AG20443 (cell line): ENCODE measurements around the gene F11R.
"Not testable (repeated sequence)": the region's sequence is repeated elsewhere in the genome, so short reads cannot be mapped to it uniquely, and the experiment has no call there.

Experiments used
- DNase-seq: peaks from one replicate; pipeline ENCODE4 v3.0.0; 2012; ENCODE audit warnings: low spot score, mixed read lengths

The F11R gene

GRCh38 chr1:161020509-161021164 lies at the start of gene F11R:
Gene F11R (minus strand): TSS chr1:161021152. CDS start chr1:161021073, 79 bp downstream.
- DNase-seq = peak; percentile 29

DNA sequence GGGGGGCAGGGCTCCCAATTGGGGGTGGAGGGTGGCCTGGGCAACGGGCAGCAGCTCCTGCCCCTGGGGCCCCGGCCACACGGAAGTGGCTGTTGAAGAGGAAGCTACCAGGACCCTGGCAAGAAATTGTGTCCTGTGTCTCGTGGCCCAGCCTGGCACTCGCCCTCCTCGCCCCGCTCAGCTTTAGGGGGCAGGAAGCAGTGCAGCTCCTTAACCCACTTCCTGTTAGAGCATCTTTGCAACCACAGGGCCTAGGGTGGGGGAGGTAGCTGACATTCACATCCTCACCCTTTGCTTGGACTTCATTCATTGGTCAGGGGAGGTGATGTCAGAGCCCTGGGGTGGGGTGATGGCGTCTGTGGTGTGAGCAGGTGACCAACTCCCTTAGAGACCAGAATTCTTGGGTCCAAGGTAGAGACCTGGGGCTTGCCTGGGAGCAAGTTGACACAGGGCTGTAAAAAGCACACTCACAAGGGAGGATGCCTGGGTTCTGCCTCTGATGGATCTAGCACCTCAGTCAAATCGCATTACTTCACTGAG lies 48.8 kb upstream of the F11R start, which contains the start of gene ARHGAP30:
Gene ARHGAP30, minus strand, starts transcription at position 161 of the 540 bp plus-strand sequence. CDS start 267 bp downstream, outside the sequence.
- no peak for DNase-seq

GRCh38 chr1:161069241-161069640 lies 48.3 kb upstream of the F11R start:
- DNase-seq = no peak

- peak; percentile 57 for DNase-seq
Measured at GRCh38 chr1:161068306-161069234, 47.6 kb upstream of the F11R start.

DNA sequence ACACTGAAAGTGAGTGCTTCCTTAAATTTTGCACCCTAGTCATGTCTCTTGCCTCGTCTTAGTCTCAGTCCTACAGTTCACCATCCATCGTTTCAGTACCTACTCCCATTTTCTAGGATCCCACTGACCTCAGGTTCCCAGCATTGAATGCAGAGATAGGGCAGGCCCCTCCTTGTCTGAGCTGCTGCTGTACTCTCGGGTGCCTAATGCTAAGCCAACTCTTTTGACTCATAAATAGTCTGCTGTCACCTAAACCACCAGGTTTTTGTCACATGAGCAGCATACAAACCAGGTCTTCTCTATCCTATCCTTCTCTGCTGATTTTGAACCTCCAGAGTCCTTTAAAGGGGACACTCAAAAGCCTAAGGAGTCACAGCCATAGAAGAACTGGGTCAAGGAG lies 45.7 kb upstream of the F11R start:
- no peak for DNase-seq

DNA sequence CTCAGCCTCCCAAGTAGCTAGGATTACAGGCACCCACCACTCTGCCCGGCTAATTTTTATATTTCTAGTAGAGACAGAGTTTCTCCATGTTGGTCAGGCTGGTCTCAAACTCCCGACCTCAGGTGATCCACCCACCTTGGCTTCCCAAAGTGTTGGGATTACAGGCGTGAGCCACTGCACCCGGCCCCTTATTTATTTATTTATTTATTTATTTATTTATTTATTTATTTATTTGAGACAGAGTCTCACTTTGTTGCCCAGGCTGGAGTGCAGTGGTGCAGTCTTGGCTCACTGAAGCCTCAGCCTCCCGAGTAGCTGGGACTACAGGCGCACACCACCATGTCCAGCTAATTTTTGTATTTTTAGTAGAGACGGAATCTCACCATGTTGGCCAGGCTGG lies 44.7 kb upstream of the F11R start:
- DNase-seq = not testable (repeated sequence)

GRCh38 chr1:161063936-161064335 lies 43.0 kb upstream of the F11R start:
- not testable (repeated sequence) for DNase-seq

GRCh38 chr1:161061419-161061818 lies 40.5 kb upstream of the F11R start:
- no peak for DNase-seq

GRCh38 chr1:161059293-161059692 lies 38.3 kb upstream of the F11R start:
- no peak for DNase-seq

DNA sequence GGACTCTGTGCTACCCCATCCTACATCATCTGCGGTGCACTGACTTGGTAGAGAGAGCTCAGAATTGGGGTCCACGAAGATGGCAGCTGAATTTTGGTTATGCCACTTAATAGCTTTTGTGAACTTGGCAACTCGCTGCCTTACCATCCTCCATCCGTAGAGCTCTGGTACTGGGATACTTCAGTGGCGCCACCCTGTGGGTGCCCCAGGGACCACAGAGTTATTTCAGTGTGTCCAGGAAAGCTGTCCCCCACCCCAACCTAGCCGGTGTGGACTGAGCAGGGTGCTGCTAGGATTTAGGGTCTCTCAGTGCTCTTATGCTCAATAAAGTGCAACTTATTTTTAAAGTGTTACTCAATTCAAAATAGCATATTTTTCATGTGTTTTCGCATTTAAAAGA lies 33.9 kb upstream of the F11R start:
- DNase-seq = no peak

- no peak for DNase-seq
Measured at GRCh38 chr1:161054232-161054631, 33.3 kb upstream of the F11R start.

DNA sequence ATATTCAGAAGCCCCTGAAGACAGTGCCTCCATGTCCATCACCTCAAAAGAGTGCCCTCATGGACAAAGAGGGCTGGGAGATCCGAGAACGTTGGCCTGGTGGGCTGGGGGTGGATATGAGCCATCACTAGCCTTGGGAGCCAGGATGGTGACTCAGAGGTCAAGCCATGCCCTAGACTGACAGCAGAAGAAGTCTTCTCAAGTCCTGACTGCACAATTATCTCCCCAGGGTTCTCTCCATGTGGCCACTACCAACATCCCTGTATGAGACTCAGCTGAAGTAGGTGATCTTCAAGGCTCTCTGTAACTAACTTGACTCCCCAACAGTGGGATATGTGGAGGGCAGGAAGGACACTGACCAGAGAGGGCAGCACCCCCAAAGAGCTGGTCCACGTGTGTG lies 31.9 kb upstream of the F11R start:
- DNase-seq = no peak

DNA sequence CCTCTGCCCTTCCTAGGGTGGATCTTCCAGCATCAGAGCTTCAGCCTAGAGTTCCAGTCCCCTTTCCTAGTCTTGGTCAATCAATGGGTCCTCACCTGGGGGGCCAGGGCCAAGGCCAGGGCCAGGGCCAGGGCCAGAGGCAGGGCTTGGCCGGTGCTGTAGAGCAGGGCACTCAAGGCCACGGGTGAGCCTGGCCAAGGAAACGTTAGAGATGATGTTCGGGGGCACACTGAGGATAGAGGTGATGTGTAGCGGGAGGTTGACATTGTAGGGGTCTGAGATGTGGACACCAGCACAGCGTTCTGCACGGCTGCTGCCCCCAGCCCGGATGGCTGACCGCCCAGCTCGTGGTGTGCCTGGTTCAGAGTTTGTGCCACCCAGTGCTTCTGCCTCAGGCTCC lies 30.3 kb upstream of the F11R start:
- DNase-seq = no peak

GRCh38 chr1:161048949-161049722 lies 28.2 kb upstream of the F11R start:
- no peak for DNase-seq

DNA sequence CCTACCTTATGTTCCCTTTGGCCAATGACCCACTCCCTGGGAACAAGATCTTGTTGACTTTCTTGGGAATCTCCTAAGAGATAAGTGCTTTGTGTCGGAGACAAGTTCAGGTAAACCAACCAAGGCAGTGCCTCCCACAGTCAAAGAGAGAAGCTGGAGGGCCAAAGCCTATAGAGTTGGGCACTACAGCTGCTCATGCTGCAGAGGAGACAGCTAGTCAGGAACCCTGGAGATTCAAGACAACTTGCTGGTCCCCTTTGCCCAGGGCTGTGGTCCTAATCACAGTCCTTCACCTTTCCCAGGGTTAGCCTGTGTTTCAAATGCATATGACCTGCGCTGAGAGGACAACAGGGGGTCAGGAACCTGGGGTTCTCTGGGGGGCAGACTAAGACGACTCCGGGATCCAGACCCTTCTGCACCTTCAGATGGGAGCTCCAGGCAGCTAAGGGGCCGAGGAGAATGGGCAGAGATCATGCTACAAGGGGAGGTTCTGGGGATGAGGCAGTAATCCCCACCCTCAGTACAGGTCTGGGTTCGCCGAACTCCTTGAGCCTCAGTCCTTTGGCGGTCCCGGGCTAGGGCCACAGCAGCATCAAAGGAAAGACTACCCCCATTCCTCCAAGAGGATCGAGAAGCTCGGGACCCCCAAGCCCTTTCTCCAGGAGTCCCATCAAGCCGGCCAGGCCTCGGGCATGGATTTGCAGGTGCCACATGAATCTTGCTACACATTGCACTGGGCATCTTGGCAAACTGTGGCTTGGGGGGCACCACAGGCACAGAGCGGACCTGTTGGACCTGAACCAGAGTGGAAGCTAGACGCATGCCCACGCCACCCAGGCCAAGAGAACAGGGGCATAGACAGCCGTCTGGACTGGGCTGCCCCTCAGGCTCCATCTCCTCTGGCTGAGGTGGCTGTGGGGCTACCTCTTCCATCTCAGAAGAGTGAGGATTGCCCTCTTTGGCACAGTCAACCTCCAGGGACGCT lies 26.8 kb upstream of the F11R start:
- DNase-seq = no peak

- no peak for DNase-seq
Measured at GRCh38 chr1:161046605-161047228, 25.8 kb upstream of the F11R start.

DNA sequence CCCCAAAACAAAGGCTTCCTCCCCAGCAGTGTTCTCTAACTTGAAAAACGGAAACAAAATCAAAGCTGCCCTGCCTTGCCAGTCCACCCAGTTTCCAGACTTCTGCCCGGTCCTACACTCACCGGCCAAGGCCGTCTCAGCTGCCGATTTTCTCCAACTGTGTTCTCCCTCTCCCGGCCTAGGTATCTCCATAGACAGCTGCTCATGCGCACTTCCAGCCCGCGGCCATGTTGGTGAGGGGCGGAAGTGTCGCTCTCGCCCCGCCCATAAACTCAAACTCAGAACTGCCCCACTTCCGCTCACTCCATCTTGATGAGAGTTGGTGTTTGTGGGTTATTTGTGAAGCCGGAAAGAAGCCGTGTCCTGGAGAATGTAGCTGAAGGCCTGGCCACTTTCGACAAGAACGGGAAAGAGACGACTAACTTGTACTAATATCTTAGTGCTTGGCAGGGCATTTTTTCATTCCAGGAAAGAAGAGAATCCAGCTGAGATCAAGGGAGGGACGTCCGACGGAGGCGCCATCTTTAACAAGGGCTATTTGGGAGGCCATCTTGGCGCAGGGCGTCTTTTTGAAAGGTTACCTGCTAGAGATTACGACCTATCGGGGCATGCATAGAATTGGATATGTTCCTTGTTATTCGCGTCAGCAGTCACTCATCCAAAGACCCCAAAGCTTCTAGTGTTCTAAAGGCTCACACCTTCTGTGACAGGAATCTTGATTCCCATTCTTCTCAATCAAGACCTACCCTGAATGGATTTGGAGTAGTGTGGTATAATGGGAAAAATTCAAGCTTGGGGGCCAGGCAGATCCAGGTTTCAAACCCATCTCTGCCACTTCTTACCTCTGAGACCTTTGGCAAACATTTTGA lies 25.0 kb upstream of the F11R start, which contains the start of gene USF1:
Gene USF1, minus strand, starts transcription at position 242 of the 869 bp plus-strand sequence. CDS start 2,702 bp downstream, outside the sequence.
- peak; percentile 98 for DNase-seq

GRCh38 chr1:161044908-161045735 lies 24.2 kb upstream of the F11R start:
- DNase-seq = peak; percentile 78
